GM23248 (cell line): ENCODE measurements around the gene IQSEC1.

ENCODE experiments used
- EZH2 ChIP-seq: fragments of 200-600 bp; sonication (generic); IDR thresholded peaks from 2 replicates; pipeline ENCODE4 v1.6.1; 2018; ENCODE audit warnings: antibody characterized with exemption, mild to moderate bottlenecking; ENCODE audit not compliant: insufficient read depth, poor library complexity, severe bottlenecking
- EZH2phosphoT487 ChIP-seq: fragments of 200-600 bp; sonication (generic); IDR thresholded peaks from 2 replicates; pipeline ENCODE4 v1.6.1; 2018; ENCODE audit warnings: antibody characterized with exemption, moderate library complexity, mild to moderate bottlenecking, low read depth; ENCODE audit not compliant: insufficient read depth

GRCh38 chr3:13049400-13049799 is 23.8 kb downstream of the IQSEC1 start:
- TF ChIP-seq EZH2phosphoT487 (no peak), EZH2 (no peak)
